ENCODE results near the gene AQP11. TPM values are rescaled to one million over a fixed set of nuclear protein-coding genes. Genes with fewer than 3 reads are reported as not detected.
A peak's percentile ranks its signal among the peaks of the same experiment; 100 is the strongest.

The AQP11 gene
- polyA plus RNA-seq, 2 of the 4 experiments (the other 2 are of a cell fraction) = 2.3 to 2.6 TPM

DNA sequence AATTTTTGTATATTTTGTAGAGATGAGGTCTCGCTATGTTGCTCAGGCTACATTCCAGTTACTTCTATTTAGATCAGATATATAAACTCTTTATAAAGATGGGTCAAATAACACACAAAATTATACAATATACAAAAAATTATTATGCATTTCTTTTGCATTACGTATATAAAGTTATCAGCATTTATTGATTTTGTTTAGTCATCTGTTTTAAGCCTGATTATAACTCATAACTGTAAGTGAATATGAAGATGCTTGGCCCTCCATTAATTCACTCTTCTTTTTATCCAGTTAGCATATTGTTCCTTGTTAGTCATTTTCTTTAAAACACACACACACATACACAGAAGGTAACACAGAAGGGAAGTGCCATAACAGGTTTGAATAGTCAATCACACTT, 14.5 kb downstream of the AQP11 start:
- no peak overlapping the region for H3K4me3 ChIP-seq
- TF ChIP-seq MAFK (IDR thresholded peaks at IDR 0.05; ENCODE audit: partially characterized antibody) (peak; percentile 66), HOXB13 (CRISPR knock-in tag; IDR thresholded peaks at IDR 0.05; ENCODE audit: low read depth) (no peak)
- DNase-seq (ENCODE audit: low read depth in 1 of 2, low spot score in 1 of 2) (no peak), ATAC-seq (no peak), FAIRE-seq (no peak)
- H3K4me2 ChIP-seq = no peak overlapping the region; the same call in 2 of the 3 replicates
- H3K9me3 ChIP-seq = no peaks in the 10 kb centered on the region
- POLR2A ChIA-PET = no interaction called here
- CTCF ChIA-PET = interaction anchor here (1.2 to 3.1 kb wide), 4 partner anchors 15 to 412 kb away, joined by 3 to 18 read pairs (median 11); no protein-coding TSS in a partner anchor
- WGBS (ENCODE audit: missing lambda C conversion rate) = 90% methylated on average over 2 of the region's 2 CpGs
- H3K27ac ChIP-seq = peak overlapping the region; percentile 78 to 89; a peak in 4 of 6 replicates
- peaks cover 36% of the 10 kb centered on the region for H3K4me1 ChIP-seq

- FAIRE-seq (no peak), DNase-seq (ENCODE audit: low read depth in 1 of 2, low spot score in 1 of 2) (no peak), ATAC-seq (no peak)
- no peak overlapping the region for H3K4me2 ChIP-seq
- H3K9me3 ChIP-seq = no peaks in the 10 kb centered on the region
- peaks cover 8% of the 10 kb centered on the region; the same call in 2 of the 3 replicates for H3K4me1 ChIP-seq
- no peak for TF ChIP-seq POLR2AphosphoS2 (conservative IDR thresholded peaks at IDR 0.05; ENCODE audit: low read length)
- no peak for TF ChIP-seq RAD21 (conservative IDR thresholded peaks at IDR 0.05 in 1 of 2, IDR thresholded peaks at IDR 0.05 in 1 of 2)
- TF ChIP-seq ZNF302 (CRISPR knock-in tag; IDR thresholded peaks at IDR 0.05) = no peak
- no peak for TF ChIP-seq NFE2L2 (conservative IDR thresholded peaks at IDR 0.05; ENCODE audit: low read length)
- no peak for TF ChIP-seq JUN (IDR thresholded peaks at IDR 0.05)
- TF ChIP-seq, protein P1, sequence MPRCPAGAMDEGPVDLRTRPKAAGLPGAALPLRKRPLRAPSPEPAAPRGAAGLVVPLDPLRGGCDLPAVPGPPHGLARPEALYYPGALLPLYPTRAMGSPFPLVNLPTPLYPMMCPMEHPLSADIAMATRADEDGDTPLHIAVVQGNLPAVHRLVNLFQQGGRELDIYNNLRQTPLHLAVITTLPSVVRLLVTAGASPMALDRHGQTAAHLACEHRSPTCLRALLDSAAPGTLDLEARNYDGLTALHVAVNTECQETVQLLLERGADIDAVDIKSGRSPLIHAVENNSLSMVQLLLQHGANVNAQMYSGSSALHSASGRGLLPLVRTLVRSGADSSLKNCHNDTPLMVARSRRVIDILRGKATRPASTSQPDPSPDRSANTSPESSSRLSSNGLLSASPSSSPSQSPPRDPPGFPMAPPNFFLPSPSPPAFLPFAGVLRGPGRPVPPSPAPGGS (IDR thresholded peaks at IDR 0.05) = no peak
- no peak for TF ChIP-seq SMC3 (IDR thresholded peaks at IDR 0.05)
- TF ChIP-seq, protein P2, sequence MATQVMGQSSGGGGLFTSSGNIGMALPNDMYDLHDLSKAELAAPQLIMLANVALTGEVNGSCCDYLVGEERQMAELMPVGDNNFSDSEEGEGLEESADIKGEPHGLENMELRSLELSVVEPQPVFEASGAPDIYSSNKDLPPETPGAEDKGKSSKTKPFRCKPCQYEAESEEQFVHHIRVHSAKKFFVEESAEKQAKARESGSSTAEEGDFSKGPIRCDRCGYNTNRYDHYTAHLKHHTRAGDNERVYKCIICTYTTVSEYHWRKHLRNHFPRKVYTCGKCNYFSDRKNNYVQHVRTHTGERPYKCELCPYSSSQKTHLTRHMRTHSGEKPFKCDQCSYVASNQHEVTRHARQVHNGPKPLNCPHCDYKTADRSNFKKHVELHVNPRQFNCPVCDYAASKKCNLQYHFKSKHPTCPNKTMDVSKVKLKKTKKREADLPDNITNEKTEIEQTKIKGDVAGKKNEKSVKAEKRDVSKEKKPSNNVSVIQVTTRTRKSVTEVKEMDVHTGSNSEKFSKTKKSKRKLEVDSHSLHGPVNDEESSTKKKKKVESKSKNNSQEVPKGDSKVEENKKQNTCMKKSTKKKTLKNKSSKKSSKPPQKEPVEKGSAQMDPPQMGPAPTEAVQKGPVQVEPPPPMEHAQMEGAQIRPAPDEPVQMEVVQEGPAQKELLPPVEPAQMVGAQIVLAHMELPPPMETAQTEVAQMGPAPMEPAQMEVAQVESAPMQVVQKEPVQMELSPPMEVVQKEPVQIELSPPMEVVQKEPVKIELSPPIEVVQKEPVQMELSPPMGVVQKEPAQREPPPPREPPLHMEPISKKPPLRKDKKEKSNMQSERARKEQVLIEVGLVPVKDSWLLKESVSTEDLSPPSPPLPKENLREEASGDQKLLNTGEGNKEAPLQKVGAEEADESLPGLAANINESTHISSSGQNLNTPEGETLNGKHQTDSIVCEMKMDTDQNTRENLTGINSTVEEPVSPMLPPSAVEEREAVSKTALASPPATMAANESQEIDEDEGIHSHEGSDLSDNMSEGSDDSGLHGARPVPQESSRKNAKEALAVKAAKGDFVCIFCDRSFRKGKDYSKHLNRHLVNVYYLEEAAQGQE (IDR thresholded peaks at IDR 0.05) = no peak
- TF ChIP-seq MYC (IDR thresholded peaks at IDR 0.05; ENCODE audit: borderline replicate concordance, low read length) = no peak
- TF ChIP-seq, protein P3, sequence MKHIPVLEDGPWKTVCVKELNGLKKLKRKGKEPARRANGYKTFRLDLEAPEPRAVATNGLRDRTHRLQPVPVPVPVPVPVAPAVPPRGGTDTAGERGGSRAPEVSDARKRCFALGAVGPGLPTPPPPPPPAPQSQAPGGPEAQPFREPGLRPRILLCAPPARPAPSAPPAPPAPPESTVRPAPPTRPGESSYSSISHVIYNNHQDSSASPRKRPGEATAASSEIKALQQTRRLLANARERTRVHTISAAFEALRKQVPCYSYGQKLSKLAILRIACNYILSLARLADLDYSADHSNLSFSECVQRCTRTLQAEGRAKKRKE (CRISPR knock-in tag; IDR thresholded peaks at IDR 0.05; ENCODE audit: low read depth) = no peak
- no peak for TF ChIP-seq HEYL (CRISPR knock-in tag; IDR thresholded peaks at IDR 0.05)
- TF ChIP-seq HDAC2 (IDR thresholded peaks at IDR 0.05) = no peak
- TF ChIP-seq, protein P4, sequence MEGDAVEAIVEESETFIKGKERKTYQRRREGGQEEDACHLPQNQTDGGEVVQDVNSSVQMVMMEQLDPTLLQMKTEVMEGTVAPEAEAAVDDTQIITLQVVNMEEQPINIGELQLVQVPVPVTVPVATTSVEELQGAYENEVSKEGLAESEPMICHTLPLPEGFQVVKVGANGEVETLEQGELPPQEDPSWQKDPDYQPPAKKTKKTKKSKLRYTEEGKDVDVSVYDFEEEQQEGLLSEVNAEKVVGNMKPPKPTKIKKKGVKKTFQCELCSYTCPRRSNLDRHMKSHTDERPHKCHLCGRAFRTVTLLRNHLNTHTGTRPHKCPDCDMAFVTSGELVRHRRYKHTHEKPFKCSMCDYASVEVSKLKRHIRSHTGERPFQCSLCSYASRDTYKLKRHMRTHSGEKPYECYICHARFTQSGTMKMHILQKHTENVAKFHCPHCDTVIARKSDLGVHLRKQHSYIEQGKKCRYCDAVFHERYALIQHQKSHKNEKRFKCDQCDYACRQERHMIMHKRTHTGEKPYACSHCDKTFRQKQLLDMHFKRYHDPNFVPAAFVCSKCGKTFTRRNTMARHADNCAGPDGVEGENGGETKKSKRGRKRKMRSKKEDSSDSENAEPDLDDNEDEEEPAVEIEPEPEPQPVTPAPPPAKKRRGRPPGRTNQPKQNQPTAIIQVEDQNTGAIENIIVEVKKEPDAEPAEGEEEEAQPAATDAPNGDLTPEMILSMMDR (IDR thresholded peaks at IDR 0.05) = no peak
- no peak for TF ChIP-seq BHLHE40 (IDR thresholded peaks at IDR 0.05; ENCODE audit: low read depth, low read length)
- TF ChIP-seq RNF2 (IDR thresholded peaks at IDR 0.05; ENCODE audit: borderline replicate concordance, low read depth) = no peak
- no peak for TF ChIP-seq ESRRA (IDR thresholded peaks at IDR 0.05; ENCODE audit: borderline replicate concordance, low read length)
- no peak for TF ChIP-seq ZC3H11A (IDR thresholded peaks at IDR 0.05)
- WGBS (ENCODE audit: missing lambda C conversion rate) = 82% methylated on average over 1 of the region's 1 CpG
- ChIA-PET POLR2A (no interaction called here), CTCF (interaction anchor here (0.6 to 3.5 kb wide), 4 partner anchors 11 to 417 kb away, joined by 3 to 26 read pairs (median 3); no protein-coding TSS in a partner anchor)
- no peak overlapping the region for H3K4me3 ChIP-seq
- no peak overlapping the region for H3K27ac ChIP-seq
Observed at GRCh38 chr11:77609234-77609633, 19.5 kb downstream of the AQP11 start.
